Activated T-cell treated with anti-CD3 and anti-CD28 coated beads, Interleukin-2, amount 50 U/mL, for 48 hours (primary cell): ENCODE measurements around the gene SLC44A2.
"Not testable (repeated sequence)": the region's sequence is repeated elsewhere in the genome, so short reads cannot be mapped to it uniquely, and the experiment has no call there.

ENCODE experiments used
- DNase-seq, 2 experiments: peaks; one replicate each; pipeline ENCODE4 v3.0.0-alpha.2; 2020

Gene SLC44A2

GRCh38 chr19:10653732-10654609 is 28.6 kb downstream of the SLC44A2 start, which contains the start of gene ILF3:
ILF3 (plus strand) TSS chr19:10654346; CDS start chr19:10670606, 16,260 bp downstream.
- peak; percentile 99 for DNase-seq

DNA sequence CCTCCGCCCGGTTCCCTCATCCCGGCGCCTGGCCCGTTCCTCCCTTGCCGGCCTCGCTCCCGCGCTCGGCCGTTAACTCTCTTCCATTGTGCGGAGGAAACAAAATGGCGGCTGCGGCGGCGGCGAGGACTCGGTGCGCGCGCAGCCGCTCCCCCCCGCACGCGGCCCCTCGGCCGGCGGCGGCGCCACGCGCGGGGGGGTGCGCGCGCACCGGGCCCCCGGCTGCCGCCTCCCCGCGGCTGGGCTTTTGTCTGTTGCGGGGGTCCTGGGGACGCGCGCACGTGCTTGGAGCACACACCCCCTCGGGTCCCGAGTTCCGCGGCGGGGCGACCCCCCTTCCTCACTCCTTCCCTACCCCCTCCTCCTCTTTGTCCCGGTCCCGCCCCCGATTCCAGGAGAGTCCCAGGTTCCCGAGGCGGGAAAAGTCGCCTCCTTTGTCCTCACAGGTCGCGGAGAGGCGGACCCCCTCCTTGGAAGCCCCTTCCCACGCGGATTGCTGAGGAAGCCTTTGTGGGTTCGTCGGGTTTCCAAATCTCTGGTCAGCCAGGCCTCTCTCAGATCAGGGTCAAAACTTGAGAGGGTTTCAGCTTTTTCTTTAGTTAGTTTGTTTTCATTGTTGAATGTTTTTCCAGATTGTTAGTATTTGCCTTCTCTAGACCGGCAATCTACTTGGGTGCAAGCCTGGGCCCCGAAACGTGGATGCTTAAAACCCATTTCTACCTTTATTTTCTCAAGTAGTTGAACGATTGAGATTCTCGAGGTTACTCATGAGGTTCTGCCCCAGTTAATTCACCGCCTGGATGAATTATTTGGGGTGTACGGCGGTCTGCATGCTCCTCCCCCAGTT is 29.5 kb downstream of the SLC44A2 start:
- DNase-seq: peak; percentile 28 to 52

DNA sequence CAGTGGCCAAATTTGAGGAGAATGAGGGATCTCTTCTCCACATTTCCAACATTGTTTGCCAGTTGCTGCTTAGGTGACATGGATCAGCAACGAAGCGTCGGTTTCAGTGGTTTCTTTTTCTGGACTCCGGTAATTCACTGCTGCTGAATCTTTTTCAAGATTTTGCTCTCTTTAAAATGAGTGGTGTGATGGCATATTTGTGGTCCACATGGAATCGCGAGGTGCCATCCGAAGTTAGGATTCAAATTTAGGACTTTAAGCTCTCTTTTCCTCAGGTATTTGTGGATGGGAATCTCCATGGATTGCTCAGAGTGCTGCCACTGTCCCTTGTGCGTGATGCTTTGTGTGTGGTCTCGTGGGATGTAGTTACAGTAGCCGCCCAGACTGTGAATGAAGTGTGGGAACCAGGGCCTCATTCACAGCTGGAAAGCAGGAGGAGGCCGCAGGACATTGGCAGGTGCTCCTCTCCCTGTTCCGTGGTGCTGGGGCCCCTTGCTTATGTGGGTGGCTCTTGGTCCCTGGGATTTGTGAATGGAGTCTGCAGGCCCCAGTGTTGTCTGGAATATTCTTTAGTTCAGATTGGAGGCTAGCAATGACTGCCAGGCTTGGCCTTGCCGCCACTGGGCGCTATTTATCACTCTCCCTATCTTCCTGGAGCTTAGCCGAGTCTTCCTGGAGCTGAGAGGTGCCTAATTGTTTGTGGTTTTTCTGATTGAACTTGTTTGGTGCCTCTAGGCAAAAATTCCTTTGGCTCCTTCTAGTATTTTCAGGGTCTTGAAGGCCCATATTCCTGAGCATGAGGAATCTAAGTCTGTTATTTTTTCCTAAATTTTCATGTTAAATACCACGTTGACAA is 30.3 kb downstream of the SLC44A2 start:
- peak; percentile 37 to 39 for DNase-seq

GRCh38 chr19:10660346-10660745 is 35.0 kb downstream of the SLC44A2 start:
- no peak for DNase-seq

DNA sequence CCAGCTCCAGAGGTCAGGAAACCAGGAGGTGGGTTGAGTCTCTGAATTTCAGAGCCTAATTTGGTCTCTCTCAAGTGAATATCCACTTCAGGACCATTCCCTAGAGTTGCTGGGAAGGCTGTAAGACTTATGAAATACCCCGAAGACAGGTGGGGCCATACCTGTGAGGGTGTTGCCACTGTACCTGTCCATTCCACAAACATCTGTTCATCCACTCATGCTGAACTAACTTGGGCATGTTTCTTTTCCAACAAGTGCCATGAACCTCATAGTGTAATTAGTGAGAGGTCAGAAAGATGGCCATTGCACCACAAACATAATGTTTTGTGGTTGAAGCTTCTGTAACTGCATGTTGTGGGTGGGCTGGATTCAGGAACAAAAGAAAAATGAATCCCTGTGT is 36.6 kb downstream of the SLC44A2 start:
- no peak for DNase-seq

DNA sequence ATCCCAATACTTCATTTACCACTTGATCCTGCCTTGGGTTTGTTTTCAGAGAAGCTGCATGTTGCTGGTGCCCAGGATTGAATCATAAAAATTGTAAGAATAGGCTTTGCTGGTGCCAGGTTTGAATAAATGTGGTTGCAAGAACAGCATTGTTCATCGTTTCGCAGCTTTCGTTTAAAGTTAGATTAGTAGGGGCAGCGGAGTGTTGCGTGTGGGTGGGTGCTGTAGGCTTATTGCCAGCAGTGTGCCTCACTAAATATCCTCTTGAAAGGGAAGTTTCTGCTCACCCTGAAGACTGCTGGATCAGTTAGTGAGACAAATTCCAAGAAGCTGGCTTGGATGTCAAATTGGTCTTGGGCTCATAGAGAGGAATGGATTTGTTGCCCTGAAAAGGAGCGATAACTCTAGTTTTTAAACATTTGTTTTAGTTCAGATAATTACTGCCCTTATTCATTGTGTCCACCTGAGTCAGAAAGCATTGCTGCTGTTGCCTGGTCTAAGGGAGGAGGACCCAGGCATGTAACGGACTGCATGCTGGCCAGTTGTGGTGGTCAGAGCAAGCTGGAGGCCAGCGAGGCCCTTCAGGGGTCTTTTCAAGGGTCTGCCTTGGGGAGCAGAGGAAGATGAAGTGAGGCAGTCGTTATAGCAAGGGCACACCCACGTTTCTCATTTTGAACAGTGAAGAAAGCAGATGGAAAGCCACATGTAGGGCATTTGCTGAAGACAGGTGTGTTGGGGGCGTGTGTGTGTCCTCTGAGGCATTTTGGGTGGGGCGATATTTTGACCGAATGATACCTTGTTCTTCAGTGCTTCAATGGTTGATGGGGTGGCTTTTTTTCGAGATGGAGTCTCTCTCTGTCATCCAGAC is 37.3 kb downstream of the SLC44A2 start:
- DNase-seq: peak; percentile 57 to 66

DNA sequence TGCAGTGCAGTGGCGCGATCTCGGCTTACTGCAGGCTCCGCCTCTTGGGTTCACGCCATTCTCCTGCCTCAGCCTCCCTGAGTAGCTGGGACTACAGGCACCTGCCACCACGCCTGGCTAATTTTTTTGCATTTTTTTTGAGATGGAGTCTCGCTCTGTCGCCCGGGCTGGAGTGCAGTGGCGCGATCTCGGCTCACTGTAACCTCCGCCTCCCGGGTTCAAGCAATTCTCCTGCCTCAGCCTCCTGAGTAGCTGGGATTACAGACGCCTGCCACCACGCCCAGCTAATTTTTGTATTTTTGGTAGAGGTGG is 37.9 kb downstream of the SLC44A2 start:
- DNase-seq: not testable (repeated sequence)

GRCh38 chr19:10667867-10668266 is 42.5 kb downstream of the SLC44A2 start:
- no peak for DNase-seq

- DNase-seq: no peak
Measured at GRCh38 chr19:10669246-10669645, 43.9 kb downstream of the SLC44A2 start.

- no peak for DNase-seq
Measured at GRCh38 chr19:10670182-10670581, 44.8 kb downstream of the SLC44A2 start.

DNA sequence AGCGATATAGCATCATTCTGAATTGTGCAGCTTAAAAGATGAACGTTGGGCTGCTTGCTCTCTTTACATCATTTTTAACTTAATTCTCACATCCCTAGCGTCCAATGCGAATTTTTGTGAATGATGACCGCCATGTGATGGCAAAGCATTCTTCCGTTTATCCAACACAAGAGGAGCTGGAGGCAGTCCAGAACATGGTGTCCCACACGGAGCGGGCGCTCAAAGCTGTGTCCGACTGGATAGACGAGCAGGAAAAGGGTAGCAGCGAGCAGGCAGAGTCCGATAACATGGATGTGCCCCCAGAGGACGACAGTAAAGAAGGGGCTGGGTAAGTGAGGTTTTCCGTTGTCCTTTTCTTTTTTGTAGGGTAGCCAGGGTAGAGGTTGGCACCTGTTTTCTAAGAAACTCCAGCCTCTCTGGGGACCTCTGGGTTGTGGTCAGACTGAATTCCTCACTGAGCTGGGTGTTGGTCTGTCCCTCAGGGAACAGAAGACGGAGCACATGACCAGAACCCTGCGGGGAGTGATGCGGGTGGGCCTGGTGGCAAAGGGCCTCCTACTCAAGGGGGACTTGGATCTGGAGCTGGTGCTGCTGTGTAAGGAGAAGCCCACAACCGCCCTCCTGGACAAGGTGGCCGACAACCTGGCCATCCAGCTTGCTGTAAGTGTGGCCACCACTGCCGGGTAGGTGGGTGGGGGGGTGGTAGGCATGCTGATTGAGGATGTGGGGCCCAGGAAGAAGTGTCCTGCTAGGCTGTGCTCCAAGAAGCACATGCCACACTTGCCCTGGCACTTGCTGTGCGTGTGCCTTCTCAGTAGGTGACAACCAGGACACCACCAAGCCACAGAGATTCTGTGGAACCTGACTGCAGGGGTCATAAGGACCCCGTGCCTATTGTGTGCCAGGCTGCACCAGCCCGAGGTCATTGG is 45.8 kb downstream of the SLC44A2 start:
- no peak for DNase-seq

- not testable (repeated sequence) for DNase-seq
Measured at GRCh38 chr19:10671922-10672321, 46.6 kb downstream of the SLC44A2 start.

DNA sequence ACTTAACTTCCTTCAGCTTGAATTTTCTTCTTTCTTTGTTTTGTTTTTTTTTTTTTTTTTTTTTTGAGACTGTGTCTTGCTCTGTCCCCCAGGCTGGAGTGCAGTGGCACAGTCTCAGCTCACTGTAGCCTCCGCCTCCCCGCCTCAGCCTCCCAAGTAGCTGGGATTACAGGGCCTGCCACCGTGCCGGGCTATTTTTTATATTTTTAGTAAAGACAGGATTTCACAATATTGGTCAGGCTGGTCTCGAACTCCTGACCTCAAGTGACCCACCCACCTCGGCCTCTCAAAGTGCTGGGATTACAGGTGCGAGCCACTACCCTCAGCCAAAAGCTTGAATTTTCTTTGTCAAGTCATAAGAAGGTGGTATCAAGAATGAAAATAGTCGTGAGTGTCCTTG is 49.9 kb downstream of the SLC44A2 start:
- not testable (repeated sequence) for DNase-seq

DNA sequence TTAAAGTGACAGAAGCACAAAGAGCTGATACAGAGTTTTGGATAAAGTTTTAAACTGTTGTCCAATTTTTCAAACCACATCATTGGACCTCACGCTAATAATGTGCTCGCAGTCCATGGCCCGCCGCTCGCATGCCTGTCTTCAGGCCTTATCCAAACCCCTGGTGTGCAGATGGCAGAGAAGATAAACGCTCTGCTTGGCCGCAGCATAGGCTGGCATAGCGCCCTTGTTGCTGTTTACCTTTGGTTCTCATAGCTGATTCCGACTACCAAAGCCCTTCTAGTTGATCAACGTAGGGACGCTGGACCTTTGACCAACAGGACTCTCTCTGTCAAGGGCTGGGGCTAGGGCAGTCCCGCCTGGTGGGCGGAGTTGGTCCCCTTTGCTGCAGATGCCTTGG is 52.4 kb downstream of the SLC44A2 start:
- DNase-seq: no peak

GRCh38 chr19:10678813-10679212 is 53.5 kb downstream of the SLC44A2 start:
- no peak for DNase-seq

- DNase-seq: no peak
Measured at GRCh38 chr19:10679743-10680142, 54.4 kb downstream of the SLC44A2 start.

DNA sequence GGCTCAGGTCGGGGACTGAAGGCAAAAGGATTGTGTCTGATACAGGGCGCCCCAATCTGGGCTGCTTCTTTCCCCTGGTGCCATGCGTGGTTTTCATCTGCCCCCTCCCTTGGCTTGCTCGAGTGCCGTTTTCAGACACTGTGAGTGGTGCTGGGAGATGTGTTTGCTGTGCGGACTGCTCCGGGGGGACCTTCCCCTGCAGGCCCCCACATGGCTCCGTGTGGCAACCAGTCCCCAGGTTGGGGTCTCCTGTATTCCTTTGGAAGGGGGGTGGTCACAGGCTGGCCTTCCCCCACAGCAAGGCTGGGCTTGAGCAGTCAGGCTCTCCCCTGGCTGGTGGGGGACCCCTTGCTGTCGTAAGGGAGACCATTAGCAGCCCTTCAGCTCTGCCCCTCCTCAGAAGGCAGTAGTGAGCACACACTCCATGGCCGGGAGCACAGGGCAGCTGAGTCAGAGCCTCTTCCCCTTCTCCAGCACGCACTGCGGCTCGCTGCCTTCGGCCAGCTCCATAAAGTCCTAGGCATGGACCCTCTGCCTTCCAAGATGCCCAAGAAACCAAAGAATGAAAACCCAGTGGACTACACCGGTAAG is 55.3 kb downstream of the SLC44A2 start:
- DNase-seq: no peak

GRCh38 chr19:10681658-10682057 is 56.3 kb downstream of the SLC44A2 start:
- DNase-seq: no peak

DNA sequence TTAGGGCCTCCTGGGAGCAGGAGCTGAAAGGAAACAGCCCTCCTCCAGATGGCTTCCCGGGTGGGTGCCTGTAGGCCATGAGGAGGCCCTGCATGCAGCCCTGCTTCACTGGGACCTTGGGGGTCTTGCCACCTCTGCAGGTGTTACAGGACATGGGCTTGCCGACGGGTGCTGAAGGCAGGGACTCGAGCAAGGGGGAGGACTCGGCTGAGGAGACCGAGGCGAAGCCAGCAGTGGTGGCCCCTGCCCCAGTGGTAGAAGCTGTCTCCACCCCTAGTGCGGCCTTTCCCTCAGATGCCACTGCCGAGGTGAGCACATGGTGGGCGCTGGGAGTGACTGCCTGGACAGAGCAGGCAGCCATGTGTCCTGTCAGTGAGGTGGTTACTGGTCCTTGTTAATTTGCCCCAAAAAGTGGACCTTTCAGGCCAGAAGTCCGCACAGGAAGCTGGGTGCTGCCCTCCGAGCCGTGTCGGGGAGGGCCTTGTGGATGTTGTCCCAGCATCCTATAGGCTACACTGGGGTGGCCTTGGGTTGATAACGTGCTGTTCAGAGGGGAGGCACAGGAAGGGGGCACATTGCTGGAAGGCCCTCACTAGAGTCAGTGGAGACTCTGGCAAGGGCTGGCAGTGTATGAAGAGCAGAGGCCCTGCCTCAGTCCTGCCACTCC is 57.2 kb downstream of the SLC44A2 start:
- no peak for DNase-seq

GRCh38 chr19:10683064-10683426 is 57.7 kb downstream of the SLC44A2 start:
- DNase-seq: no peak
